Measurements from ENCODE around the gene CDKL1.

Gene CDKL1

DNA sequence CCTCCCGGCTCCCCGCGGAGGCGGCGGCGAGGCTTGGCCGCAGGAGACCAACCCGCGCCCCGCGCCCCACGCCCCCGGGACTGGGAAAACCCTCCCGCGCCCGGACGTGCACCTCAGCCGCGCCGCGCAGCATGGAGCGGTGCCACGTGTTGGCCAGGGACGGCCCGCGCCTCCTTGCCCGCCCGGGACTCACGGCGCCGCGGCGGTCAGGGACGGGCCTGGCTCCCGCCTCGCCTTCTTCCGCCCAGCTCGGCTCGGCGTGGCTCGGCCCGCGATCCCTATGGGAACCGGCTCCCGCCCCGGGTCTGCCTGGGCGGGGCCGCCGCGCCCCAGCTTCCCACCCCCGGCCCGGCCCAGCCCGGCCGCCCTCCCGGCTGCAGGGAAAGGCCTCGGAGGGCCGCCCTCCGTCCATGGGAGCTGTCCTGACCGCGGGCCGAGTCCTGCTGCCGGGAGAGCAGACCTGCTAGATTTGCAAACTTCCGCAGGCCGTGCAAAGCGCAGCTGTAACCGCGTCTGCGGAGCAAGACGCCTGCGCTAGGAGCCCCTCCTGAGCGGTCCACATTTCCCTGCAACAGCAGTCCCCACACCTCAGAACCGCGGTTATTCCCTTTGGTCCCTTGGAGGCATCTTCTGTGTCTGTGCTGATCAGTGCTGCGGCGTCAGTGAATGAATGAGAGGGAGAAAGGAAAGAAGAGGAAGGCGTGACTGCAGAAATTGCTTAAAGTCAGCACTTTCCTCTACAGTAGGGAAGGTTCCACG, at the start of gene CDKL1:
Gene CDKL1 (minus strand): TSS at position 251 of the 759 bp plus-strand sequence. CDS start 1,013 bp downstream, outside the sequence.
- peak; percentile 65 for DNase-seq

DNA sequence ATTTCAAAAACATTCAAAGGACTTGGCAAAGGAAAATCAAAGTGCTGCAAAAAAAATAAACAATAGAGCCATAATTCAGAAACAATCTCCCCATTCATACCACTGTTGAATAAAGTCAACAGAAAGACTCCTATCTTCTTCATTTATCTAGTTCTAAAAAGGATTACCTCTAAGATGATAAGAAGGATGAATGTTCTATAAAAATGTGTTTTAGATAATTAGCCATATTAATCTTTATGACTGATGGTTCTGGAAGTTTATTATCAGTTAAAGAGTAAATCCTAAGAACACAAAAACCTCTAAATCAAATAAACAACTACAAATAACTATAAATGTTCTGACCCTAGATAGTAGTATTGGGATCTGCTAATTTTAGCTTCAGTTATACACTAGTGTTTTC, 37.8 kb upstream of the CDKL1 start:
- DNase-seq = no peak

DNA sequence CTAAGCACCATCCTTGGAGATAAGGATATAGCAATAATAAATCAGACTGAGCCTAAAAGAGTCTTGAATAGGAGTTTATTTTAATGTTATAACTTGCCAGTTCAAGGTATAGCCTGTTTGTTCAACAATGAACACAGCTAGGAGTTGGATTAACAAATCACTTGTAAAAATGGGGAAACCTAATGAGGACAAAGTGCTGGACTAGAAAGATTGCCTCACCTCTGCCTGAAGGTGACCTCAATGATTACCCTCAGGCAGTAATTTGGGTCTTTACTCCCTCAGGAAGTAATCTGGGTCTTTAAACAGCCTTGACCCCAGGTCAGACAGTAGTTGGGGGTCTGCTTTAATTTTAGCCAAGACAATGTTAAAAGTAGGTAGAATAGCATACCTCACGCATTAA, 35.5 kb upstream of the CDKL1 start:
- DNase-seq = no peak

- peak; percentile 78 for DNase-seq
Observed at GRCh38 chr14:50425816-50426215, 29.1 kb upstream of the CDKL1 start.

DNA sequence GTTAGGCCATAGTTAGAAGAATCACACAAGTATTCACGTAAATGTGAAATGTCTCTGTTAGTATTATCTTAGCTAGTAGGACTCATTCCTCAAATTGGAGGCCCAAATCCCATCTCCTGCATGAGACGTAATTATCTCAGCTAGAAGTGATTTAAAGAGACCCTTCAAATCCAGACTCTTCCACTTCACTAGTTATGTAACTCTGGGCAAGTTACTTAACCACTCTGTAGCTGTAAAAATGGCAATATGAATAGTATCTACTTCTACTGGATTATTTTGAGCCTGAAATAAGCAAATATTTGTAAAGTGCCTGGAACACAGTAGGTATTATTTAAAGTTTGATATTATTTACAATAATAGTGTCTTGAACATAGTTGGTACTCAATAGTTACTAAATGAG, 28.4 kb upstream of the CDKL1 start:
- no peak for DNase-seq

DNA sequence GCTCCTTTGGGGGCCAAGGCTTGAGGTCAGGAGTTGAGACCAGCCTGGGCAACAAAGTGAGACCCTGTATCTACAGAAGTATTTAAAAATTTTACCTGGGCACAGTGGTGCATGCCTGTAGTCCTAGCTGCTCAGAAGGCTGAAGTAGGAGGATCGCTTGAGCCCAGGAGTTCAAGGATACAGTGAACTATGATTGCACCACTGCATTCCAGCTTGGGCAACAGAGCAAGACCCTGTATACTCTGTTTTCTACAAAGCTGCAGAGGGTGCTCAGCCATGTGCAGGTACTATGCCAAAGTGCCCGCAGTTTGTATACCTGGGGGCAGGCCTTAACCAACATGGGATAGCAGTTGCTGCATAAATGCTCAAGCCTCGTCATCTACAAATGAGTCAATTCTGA, 26.8 kb upstream of the CDKL1 start:
- no peak for DNase-seq

GRCh38 chr14:50421499-50421898, 24.8 kb upstream of the CDKL1 start:
- no peak for DNase-seq

DNA sequence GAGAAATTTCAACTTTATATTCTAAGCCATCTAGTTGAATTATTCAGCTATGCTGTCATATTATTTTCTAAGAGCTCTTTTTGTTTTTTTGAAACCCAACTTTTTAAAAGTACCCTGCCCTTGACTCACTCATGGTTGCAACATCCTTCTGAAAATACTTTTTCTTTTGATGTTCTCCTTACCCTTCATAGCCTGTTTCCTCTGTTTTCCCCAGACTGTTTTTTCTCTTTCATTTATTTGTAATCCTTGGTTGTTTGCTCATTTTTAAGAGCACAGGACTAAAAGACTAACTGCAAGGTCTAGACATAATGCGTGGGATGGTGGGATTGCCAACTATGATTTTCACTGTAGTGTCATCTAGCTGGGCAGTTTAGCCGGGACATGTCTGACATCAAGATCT, 21.2 kb upstream of the CDKL1 start:
- DNase-seq = peak; percentile 18

DNA sequence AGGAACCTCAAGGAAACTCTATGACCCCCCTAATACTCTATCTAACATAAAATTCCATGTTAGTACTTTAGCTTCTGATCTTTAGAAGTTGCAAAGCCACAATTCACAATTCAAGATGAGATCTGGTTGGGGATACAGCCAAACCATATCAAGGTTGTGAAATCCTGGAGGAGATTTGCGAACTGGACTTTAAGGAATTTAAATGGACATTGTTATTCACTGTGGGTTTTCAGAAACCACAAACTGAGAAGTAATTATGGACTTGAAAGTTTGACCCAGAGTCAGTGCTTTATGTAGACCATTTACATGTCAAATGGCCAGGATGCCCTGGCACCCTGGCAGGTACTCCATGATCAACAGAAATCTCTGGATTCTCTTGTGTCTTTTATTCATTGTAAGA, 14.2 kb upstream of the CDKL1 start:
- peak; percentile 65 for DNase-seq

- DNase-seq = no peak
Observed at GRCh38 chr14:50410071-50410470, 13.4 kb upstream of the CDKL1 start.

- DNase-seq = peak; percentile 68
Observed at GRCh38 chr14:50407111-50407812, 10.6 kb upstream of the CDKL1 start.

GRCh38 chr14:50403419-50403818, 6.7 kb upstream of the CDKL1 start:
- no peak for DNase-seq

- DNase-seq = no peak
Observed at GRCh38 chr14:50402965-50403364, 6.3 kb upstream of the CDKL1 start.

DNA sequence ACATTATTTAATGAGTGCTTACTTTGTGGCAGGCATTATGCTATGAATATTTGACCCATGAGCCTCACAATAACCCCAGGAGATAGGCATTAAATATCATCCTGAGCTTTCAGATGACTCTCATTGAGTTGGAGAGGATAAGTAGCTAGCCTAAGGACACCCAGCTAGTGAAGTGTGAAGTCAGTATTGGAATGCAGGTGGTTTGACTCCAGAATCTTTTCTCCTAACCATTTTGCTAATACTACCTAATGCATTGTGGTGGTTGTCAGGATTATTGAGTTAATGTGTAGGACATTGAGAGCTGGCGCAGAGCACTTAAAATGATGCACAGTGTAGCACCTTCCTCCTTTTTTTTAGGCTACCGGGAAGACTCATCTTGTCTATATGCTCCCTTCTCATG, 3.8 kb upstream of the CDKL1 start:
- DNase-seq = no peak

GRCh38 chr14:50399251-50400032, 2.8 kb upstream of the CDKL1 start:
- DNase-seq = peak; percentile 62

DNA sequence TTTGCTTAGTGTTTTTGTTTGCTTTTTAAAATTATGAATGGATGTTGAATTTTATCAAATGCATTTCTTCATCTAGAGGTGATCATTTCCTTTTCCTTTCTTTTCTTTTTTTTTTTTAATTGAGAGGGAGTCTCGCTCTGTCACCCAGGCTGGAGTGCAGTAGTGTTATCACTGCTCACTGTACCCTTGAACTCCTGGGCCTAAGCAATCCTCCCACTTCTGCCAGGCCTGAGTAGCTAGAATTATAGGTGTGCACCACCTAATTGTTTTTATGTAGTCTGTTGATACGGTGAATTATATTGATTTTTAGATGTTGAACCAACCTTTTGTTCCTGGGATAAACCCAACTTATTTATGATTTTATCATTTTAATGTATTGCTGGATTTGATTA, 1.5 kb upstream of the CDKL1 start:
- DNase-seq = no peak

DNA sequence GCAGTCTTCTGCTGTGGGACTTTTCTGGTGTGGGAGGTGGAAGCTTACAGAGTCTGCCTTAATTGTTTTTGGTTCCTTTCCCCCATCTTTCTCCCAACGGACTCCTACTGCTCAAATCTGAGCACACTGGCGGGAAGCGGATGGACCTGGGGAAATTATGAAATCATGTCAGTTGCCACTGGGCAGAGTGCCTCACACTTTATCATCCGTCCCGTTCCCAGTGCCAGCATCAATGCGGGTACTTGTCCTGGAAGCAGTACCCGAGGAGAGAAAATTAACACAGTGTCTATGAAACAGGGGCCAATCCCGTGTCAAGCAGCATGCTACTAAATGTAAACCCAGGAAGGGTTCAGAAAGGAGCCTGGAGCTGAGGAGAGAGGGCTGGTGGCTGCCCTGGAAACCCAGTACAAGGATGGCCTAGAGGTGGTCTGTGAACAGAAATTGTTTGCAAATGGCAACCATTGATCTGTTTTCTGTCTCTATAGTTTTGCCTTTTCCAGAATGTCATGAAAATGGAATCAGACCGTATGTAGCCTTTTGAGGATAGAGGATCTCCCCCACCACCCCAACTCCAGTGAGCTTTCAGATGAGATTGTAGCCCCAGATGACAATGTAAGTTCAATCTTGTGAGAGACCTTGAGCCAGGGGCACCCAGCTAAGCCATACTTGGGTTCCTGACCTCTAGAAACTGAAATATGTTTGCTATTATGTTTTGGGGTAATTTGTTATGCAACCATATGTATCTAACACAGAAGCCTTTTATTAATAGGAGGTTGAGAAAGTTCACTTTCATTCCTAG, 908 bp upstream of the CDKL1 start:
- DNase-seq = peak; percentile 17

DNA sequence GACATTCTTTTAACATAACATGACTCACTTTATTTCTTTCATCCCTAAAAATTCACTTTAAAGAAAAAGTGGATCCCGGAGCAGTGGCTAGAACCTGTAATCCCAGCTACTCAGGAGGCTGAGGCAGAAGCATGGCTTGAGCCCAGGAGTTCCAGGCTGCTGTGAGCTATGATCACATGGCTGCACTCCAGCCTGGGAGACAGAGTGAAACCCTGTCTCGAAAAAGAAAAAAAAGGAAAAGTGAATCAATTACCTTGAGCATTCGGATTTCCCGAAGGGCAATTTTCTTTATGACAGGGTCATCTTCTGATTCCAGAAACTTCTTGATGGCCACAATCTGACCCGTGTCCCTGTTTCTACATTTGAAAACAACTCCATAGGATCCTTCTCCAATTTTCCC, 1.2 kb downstream of the CDKL1 start:
- no peak for DNase-seq

DNA sequence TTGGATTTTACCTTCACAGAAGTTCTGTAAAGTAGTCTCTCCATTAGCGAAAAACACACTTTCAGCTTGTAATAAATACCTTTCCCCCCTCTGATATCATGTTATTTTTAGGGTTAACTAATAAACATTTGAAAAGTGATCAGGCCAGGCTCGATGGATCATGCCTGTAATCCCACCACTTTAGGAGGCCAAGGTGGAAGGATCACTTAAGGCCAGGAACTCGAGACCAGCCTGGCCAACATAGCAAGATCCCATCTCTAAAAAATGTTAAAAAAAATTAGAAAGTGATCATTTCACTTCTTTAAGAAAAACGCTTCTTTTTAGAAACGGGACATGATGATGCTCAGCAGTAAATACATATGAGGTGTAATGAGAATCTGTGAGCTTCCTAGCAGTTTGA, 2.0 kb downstream of the CDKL1 start:
- DNase-seq = no peak

DNA sequence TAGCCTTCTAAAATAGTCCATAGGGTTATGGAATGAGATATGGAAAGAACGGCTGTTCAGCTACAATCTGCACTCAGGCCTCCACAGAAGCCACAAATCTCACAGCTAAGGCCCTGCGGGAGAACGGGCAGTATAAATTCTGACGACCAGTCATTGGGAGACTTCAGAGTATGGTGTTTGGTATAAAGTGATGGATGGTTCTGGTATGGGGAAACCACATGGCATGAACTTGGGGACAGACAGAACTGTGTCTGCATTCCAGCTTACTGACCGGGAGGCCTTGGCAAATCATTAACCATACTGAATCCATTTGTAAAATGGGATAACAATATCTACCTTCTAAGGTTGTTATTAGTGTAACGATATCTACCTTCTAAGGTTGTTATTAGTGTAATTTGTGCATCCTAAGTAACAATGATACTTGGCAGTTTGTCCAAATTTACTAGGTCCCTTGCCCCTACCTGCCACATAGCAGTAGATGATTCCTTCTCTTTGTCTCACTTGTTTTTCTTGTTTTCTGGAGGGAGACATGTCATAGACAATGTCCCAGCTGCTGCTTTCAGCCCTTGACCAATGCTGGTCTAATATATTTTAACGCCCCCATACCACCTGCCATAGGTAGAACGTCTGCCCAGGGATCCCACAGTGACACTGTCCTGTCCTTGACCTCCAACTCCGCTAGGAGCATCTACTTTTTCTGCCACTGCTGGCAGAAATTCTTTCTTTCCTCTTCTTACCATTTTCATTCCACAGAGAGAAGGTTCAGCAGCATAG, 6.8 kb downstream of the CDKL1 start:
- no peak for DNase-seq

DNA sequence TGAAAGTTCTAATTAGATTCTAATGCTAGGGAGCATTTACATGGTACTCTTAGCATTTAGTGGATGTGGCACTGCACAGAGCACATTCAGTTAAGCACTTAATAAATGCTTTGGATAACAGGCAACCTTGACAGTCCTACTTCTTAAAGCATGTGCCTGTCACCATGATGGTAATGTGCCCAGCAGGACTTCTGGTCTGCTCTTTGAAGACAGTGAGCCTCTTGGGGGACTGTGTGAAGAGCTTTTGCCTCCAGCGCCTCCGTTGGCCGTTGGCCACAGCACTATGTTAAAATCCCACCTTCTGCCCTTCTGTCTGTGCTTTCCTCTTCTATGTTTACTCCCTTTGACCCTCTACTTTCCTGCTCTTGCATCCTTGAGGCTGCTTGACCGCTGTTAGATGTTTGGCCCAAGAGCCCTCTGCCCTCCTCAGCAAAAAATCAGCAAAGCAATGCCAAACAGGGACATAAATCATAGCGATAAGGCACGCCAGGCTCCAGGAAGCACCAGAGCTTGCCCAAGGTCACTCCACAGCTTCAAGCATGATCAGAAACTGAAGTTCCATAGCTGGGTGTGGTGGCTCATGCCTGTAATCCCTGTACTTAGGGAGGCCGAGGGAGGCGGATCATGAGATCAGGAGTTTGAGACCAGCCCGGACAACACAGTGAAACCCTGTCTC, 8.3 kb downstream of the CDKL1 start:
- DNase-seq = no peak

DNA sequence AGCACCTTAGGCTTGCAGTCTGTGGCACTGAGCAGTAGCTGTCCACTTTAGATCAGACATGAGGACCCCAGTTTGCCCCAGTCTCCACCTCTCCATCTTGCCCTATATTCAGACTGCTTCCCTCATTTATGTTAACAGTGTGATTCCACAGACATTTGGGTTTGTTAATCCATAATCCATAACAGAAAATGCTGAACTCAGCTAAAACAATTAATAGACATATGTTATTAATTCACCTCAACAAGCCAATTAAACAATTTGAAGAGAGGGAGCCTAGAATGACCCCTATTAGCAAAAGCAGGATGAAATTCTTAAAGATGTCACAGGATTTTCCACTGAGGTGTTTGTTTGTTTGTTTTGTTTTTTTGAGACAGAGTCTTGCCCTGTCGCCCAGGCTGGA, 9.1 kb downstream of the CDKL1 start:
- no peak for DNase-seq
